ENCODE results near the gene TAF9B.
"Not testable (repeated sequence)": the region's sequence is repeated elsewhere in the genome, so short reads cannot be mapped to it uniquely, and the experiment has no call there.

DNA sequence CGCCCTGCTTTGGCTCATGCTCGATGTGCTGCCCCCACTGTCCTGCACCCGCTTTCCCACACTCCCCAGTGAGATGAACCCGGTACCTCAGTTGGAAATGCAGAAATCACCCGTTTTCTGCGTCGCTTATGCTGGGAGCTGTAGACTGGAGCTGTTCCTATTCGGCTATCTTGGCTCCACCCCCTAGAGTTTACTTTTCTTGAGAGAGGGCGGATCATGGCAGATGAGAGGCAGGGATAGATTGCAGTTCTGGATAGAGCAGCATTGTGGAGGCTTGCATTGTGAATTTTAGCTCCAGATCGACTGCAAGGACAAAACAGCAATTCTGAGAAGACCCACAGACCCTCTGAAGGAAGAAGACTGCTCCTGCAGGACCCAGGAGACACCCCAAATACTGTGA is 18.4 kb upstream of the TAF9B start:
- TF ChIP-seq, protein P1, sequence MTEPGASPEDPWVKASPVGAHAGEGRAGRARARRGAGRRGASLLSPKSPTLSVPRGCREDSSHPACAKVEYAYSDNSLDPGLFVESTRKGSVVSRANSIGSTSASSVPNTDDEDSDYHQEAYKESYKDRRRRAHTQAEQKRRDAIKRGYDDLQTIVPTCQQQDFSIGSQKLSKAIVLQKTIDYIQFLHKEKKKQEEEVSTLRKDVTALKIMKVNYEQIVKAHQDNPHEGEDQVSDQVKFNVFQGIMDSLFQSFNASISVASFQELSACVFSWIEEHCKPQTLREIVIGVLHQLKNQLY (CRISPR knock-in tag; IDR thresholded peaks at IDR 0.05), result not testable (repeated sequence)
- TF ChIP-seq MAX (CRISPR knock-in tag; IDR thresholded peaks at IDR 0.05); ATF6 (CRISPR knock-in tag; IDR thresholded peaks at IDR 0.05); CTCF (IDR thresholded peaks at IDR 0.05); RELA (CRISPR knock-in tag; IDR thresholded peaks at IDR 0.05; ENCODE audit: borderline replicate concordance); ZNF263 (CRISPR knock-in tag; IDR thresholded peaks at IDR 0.05; ENCODE audit: low read depth); STAT6 (CRISPR knock-in tag; conservative IDR thresholded peaks at IDR 0.05; ENCODE audit: low read depth); AFF4 (CRISPR knock-in tag; IDR thresholded peaks at IDR 0.05; ENCODE audit: borderline replicate concordance); FOXP1 (CRISPR knock-in tag; IDR thresholded peaks at IDR 0.05; ENCODE audit: borderline replicate concordance): not testable (repeated sequence)
- TF ChIP-seq, protein P2, sequence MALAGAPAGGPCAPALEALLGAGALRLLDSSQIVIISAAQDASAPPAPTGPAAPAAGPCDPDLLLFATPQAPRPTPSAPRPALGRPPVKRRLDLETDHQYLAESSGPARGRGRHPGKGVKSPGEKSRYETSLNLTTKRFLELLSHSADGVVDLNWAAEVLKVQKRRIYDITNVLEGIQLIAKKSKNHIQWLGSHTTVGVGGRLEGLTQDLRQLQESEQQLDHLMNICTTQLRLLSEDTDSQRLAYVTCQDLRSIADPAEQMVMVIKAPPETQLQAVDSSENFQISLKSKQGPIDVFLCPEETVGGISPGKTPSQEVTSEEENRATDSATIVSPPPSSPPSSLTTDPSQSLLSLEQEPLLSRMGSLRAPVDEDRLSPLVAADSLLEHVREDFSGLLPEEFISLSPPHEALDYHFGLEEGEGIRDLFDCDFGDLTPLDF (CRISPR knock-in tag; IDR thresholded peaks at IDR 0.05), result not testable (repeated sequence)
- TF ChIP-seq, protein P3, sequence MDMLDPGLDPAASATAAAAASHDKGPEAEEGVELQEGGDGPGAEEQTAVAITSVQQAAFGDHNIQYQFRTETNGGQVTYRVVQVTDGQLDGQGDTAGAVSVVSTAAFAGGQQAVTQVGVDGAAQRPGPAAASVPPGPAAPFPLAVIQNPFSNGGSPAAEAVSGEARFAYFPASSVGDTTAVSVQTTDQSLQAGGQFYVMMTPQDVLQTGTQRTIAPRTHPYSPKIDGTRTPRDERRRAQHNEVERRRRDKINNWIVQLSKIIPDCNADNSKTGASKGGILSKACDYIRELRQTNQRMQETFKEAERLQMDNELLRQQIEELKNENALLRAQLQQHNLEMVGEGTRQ (CRISPR knock-in tag; IDR thresholded peaks at IDR 0.05), result not testable (repeated sequence)
- TF ChIP-seq, protein P4, sequence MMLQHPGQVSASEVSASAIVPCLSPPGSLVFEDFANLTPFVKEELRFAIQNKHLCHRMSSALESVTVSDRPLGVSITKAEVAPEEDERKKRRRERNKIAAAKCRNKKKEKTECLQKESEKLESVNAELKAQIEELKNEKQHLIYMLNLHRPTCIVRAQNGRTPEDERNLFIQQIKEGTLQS (CRISPR knock-in tag; conservative IDR thresholded peaks at IDR 0.05), result not testable (repeated sequence)
- TF ChIP-seq, protein P5, sequence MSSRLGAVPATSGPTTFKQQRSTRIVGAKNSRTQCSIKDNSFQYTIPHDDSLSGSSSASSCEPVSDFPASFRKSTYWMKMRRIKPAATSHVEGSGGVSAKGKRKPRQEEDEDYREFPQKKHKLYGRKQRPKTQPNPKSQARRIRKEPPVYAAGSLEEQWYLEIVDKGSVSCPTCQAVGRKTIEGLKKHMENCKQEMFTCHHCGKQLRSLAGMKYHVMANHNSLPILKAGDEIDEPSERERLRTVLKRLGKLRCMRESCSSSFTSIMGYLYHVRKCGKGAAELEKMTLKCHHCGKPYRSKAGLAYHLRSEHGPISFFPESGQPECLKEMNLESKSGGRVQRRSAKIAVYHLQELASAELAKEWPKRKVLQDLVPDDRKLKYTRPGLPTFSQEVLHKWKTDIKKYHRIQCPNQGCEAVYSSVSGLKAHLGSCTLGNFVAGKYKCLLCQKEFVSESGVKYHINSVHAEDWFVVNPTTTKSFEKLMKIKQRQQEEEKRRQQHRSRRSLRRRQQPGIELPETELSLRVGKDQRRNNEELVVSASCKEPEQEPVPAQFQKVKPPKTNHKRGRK (CRISPR knock-in tag; IDR thresholded peaks at IDR 0.05; ENCODE audit: borderline replicate concordance), result not testable (repeated sequence)
- TF ChIP-seq, protein P6, sequence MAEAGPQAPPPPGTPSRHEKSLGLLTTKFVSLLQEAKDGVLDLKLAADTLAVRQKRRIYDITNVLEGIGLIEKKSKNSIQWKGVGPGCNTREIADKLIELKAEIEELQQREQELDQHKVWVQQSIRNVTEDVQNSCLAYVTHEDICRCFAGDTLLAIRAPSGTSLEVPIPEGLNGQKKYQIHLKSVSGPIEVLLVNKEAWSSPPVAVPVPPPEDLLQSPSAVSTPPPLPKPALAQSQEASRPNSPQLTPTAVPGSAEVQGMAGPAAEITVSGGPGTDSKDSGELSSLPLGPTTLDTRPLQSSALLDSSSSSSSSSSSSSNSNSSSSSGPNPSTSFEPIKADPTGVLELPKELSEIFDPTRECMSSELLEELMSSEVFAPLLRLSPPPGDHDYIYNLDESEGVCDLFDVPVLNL (CRISPR knock-in tag; IDR thresholded peaks at IDR 0.05; ENCODE audit: borderline replicate concordance, low read depth), result not testable (repeated sequence)

Data from WTC11 (cell line).